A204.1 (cell line): Measurements from ENCODE around the gene TRPC4.

Experiments
- FAIRE-seq: peaks from 2 replicates; lab custom pipeline; 2012; peaks lifted over from hg19 to GRCh38; lab: Jason Lieb, UNC

Gene TRPC4

DNA sequence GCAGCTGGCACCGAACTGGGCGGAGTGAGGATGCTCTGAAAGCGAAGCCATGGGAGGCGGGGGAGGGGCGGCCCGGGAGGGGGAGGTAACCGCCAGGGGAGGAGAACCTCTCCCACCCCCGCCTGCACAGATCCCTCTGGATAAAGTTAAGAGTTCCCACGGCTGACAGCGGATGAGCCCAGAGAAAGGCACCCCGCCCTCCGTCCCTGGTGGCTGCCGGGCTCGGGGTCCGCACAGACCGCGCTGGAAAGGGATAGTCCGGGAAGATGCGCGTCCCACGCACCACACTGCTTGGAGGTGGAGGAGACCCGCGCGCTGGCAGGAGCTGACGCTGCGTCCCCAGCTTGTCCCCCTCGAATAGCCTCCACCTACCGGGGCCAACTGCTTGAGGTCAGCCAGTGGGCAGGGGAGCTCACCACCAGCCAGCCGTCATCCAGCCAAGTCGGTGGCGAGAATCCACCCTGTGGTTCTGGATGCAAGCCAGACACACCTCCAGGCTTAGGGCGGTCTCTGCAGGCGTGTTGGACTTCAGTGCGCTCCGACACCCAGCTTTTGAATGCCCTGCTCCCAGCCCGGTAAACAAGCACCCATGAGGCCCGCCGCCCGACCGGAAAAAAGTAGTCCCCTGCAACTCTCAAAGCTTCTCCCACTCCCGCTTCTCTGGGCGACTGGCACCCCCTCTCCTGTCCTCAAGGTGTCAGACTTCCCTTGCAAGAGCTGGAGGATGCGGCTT is at the start of gene TRPC4:
TRPC4 (minus strand) TSS at position 17 of the 733 bp plus-strand sequence. CDS start 86,439 bp downstream, outside the sequence.
- FAIRE-seq: no peak

DNA sequence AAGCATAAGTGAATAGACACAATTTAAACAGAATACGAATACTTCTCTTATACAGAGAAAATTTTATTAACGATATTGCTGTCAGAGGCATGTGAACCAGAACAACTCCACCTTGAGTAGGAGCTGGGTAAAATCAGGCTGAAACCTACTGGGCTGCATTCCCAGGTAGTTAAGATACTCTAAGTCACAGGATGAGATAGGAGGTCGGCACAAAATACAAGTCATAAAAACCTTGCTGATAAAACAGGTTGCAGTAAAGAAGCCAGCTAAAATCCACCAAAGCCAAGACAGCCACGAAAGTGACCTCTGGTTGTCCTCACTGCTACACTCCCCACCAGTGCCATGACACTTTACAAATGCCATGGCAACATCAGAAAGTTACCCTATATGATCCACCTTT is 49.2 kb upstream of the TRPC4 start:
- FAIRE-seq: no peak

DNA sequence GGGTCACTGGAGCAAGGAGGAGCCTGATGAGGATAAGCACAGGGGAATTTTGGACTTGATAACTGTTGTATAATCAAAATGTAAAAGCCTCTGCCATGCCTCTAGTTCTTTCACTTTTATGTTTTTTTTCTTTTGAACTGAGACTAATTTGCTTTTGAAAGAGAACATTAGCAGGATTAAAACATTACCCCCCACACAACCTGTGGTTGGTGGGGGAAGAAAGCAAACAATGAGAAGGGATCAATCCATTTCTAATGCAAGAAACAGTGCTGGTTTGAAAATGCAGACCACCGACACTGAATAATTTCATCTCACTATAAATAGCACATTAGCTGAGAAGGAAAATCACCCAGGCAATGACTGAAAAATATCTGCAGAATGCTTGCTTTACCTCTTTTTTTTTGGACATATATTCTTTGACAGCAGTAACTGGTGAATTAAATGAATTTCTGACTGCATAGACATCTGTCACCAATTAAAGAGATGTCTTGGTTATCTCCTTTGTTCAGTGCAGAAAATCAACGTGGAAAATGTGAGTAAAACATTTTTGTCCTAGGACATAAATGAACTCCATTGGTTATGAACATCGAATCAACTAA is 48.6 kb upstream of the TRPC4 start:
- FAIRE-seq: no peak

DNA sequence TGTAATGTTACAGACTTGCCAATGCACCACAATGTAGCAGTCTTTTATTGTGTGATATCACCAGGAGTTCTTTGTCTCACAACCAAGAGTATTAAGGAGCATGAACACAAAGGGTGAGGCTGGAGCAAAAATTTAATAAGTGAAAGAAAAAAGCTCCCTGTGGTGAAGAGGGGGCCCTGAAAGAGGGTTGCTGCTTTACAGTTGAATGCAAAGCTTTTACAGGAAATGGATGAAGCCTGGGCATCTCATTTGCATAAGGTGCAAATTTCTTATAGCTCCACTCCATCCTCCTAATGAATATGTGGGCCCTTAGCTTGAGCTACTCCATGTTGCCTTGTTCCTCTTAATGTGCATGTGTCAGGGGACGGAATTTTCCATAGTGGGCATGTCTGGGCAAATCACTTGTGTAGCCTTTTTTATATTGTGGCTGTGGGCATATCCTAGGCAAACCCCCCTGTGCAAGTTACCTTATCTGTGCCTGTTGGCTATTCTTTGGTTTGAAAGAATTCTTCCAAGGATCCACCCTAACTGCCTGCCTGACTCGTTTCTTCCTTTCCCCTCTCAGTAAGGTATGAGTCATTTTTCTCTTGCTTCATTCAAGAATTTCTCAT is 45.3 kb upstream of the TRPC4 start:
- no peak for FAIRE-seq

DNA sequence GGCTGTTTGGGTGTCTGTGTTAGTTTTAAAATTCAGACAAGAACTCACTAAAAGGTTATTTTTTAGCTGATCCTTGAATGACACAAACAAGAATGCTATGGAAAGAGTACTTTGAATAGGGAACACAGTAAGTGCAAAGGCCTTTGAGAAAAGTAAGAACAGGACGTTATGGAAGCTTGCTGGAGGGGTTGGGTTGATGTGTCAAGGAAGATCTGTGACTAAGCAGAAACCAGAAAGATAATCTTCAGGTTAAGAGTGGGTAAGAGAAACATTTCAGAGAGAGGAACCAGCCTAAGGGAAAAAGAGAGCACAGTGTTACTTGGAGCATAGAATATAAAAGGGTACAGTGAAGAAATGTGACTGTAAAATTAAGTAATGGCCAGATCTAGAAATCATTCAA is 41.2 kb upstream of the TRPC4 start:
- FAIRE-seq: no peak

DNA sequence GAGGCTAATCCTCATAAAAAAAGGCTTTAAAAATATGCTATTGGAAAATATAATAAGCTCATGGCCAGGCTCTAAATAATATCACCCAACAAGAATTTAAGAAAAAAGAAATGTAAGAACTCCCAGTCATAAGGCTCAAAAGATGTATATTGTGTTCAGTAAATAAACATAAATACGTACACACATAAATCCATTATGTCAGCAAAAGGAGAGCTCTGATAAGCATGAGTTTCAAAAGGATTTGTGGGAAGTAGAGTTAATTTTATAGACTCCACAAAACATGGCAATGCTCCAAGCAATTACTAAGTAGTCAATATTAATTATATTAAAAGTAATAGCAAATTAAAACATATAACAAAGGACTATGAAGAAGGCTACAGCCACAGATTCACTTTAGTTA is 37.3 kb upstream of the TRPC4 start:
- FAIRE-seq: no peak

DNA sequence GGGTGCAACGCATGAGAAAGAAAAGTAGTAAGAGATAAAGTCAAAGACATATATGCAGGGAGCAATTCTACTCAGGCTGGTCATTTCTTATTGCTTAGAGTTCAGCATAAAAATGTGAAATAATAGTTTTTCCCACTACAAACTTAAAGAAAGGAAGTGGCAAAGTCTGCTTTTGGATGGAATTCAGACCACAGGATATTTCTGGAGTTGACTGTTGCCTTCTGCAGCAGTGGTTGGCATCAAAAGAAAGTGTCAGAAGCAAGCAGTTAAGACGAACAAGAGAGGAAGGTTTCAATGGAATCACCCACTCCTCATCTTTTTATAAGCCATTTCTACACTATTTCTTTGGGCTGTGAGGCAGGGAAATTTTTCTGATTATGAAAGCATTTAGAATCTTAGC is 36.2 kb upstream of the TRPC4 start:
- FAIRE-seq: no peak

DNA sequence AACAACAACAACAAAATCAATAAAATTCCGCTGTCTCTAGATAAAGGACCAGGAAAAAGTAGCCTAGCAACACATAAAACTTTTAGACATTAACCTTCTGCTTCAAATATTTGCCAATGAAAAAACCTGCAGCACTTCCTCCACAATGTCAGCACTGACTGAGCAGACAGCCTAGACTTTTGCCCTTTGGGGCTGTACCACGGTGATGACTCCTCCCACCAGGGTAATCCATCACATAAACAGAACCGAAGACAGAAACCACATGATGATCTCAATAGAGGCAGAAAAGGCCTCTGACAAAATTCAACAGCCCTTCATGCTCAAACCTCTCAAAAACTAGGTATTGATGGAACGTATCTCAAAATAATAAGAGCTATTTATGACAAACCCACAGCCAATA is 30.2 kb upstream of the TRPC4 start:
- no peak for FAIRE-seq

DNA sequence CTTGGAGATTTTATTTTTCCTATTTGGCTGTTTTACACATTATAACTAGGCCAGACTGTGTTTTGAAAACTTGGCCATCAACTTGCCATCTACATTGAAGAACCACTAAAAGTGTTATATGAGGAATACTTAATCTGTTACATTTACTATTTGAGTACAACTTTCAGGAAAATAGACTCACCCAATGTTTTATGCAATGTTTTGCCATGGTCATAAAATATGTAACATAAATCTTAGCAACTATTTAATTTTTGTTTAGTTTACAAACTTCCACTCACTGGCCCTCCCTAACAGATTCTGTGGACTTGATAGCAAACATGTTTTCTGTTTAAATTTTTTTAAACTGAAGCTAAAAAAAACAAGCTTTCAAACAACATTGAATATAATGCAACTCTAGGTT is 23.7 kb upstream of the TRPC4 start:
- FAIRE-seq: no peak

DNA sequence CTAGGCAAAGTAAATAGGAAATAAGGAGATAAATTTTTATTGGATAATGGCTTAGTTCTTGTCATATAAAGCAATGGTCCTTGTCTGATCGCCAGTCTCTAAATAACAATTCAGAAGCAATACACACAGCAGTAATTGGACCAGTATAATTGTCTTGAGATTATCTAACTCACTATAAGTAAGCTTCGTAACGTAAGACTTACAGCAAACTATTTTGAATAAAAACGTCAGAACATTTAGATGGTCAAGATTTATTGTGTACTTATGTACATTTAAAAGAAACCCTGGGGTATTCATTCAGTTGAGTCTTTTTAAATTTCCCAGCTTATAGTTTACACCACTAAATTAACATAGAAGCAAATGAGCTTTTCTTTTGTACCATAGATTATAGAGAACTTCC is 20.2 kb upstream of the TRPC4 start:
- FAIRE-seq: no peak

DNA sequence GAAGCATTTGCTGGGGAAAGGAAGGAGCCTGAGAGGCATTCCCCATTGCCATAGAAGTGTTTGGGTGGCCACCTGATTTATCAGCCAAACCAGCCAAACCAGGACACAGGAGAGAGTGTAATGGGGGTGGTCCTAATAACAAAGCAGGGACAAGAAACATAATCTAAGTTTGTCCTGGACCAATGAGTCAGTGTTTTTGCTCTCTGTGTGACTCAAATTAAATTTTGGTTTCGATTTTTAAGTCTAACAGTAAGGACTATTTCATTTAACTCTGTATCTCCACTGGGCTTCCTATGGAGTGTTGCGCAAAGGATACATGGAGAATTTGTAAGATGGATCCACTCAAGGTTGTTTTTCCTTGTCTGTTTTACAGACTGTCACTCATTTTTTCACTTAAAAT is 19.5 kb upstream of the TRPC4 start:
- no peak for FAIRE-seq

DNA sequence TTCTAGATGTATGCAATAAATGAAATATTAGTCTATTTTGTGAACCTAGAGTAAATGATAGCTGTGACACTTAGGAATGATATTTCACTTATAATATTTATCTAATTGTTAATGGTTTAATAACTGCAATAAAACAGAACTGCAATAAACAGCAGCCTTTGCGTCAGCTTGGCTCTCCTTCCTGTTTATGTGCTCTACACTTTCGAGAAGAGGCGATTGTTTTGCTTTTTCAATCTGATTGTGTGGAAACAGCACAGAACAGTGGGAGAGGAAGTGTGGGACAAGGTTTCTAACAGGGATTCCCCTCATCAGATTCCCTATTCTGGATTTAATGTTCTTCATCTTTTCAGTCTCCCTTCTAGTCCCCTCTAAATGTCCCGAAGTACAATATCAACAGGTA is 17.3 kb upstream of the TRPC4 start:
- no peak for FAIRE-seq

DNA sequence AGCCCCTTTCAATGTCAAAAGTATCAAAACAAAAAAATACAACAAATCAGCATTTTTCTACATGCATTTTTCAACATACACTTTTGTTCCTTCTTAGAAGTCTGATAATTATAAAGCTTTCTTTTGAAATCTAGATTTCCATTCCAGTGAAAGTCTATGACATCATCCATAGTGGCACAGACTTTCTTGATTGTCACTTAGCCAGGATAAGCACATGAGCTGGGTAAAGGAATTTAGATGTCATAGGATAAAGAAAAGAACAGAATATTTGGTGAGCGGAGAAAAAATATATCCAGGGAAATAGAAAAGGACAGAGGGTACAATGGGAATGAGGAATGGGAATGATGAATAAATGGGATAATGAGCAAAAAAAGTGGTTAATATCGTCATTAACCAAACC is 15.1 kb upstream of the TRPC4 start:
- no peak for FAIRE-seq

DNA sequence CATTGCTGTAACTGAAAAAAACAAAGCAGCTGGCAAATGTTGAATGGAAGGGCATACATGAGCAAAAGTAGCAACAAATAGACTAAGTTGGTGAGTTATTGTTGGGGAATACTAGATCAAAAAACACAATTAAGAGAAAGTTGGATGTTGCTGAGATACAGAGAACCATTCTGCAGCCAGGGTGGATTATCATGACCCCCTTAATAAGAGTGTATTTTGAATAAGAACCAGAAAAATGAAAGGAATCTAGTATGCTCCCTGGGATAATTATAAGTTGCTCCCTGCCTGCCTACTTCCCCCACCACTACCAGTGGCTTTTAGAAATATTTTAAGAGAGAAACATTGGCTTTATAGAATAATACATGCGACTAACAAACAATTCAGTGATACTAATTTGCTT is 14.5 kb upstream of the TRPC4 start:
- no peak for FAIRE-seq

DNA sequence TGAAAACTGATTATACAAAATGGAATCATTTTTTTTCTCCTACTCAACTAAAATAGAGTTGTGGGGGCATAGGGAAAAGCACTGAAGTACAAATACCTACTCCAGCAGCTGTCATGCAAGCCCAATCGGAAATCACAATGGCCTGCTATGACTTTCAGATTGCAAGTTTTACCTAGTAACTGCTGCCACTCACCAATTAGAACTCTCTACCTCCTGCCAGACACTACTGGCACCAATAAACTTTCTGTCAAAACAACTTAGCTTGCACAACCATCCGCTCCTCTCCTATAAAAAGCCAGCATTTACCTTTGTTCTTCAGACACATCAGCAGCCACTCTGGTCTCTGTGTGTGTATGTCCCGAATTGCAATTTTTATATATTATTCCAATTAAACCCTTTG is 9.3 kb upstream of the TRPC4 start:
- FAIRE-seq: no peak

DNA sequence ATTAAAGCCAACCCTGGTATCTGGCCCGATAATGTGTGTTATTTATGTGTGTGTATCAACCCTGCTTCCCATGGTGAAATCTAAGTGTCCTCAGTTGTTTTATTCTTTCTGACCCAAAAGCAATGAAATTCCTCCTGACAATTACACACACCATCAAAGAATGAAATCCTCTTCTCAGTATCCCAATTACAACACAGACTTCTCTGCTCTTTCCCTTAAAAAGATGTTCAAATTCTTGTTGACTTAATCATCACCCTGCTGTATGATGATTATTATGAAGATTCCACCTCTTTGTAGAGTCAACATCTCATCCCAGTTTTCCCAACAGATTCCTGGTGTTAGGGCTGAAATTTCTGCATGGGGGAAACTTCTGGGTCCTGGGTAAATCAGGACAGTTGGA is 8.9 kb upstream of the TRPC4 start:
- no peak for FAIRE-seq

DNA sequence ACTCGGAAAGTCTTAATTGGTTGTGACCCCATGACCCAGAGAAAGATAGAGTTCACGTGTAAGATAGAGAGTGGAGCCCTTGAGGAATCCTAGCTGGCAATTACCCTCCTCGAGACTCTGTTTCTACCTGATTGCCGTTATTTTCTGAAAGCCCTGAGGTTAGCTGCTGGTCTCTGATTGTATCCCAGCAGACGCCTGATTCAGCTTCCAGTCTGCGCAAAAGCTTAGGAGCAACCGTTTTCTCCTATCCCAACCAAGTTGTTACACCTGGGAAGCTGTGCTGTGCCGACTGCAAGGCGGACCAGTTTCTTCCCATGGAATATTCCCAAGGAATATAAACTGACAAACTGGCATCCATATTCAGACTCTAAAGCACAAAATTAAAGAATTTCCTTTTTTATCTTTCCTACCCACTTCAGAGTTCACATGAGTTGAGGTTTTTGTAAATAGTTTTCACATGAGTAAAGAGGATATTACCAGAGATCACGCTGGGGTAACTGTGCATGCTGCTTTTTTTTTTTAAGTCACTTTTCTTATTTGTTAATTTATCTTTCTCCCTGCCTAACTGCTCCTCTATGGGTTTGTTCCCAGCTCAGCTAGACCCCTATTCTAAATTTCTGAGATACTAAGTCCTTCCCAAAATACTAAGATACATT is 1.5 kb upstream of the TRPC4 start:
- no peak for FAIRE-seq

DNA sequence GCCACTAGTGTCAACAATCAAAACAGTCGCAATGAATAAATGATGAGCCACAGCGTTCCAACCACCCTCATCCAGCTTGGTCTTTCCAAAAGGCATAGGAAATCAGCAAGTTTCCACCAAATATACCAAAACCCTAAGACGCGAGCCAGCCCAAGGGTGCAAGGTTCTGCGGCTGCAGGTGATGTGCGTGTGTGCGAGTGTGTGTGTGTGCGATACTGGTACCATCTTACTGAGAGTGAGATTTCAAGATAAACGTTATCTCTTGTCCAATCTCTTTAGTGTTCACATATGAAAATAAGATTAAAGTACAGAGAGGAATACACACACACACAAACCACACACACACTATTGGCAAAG is 895 bp upstream of the TRPC4 start:
- FAIRE-seq: no peak

DNA sequence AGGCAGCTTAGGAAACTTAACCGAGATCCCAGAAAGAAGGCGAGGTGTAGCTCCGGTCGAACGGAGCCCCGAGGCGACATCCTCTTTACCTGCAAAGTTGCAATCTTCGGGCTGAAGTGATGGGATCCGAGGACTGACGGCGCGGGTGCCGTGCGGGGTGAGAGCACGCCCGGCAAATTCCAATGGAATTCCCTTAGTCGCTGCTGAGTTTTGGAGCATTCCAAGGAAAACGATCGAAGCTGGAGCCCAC is 141 bp downstream of the TRPC4 start:
- no peak for FAIRE-seq

DNA sequence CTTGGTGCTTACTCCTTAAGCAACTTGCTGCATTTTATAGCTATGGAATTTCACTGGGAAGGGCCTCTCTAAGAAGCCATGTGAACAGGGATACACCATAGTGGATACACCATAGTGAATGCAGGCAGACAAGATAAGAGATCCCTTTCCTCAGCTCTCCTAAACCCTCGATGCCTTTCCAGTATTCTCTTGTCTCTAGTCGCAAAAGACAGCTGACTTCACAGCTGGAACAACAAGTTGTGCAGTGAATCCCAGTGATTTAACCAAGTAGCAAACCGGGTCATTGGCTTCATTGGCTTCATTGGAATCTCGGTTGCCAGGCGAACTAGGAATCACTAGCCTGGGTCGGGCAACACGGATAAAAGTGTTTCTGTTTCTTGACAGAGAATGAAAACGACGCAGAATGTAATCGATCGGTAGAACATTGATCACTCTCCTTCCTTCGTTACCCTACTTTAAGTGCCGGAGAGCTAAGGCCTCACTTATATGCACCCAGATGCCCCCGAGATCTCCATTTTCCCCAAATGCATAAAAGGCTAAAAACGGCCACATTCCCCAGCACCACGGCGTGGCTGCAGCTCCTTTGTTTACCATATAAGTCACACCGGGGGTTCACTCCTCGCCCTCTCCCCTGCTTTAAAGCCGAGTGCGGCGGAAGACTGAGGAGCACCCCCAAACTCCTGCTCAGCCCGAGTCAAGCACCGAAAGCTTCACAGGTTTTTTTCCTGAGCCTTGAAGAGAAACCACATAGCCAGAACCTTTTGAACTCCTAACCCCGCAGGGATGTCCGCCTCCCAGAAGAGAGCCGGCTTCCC is 674 bp downstream of the TRPC4 start:
- no peak for FAIRE-seq

DNA sequence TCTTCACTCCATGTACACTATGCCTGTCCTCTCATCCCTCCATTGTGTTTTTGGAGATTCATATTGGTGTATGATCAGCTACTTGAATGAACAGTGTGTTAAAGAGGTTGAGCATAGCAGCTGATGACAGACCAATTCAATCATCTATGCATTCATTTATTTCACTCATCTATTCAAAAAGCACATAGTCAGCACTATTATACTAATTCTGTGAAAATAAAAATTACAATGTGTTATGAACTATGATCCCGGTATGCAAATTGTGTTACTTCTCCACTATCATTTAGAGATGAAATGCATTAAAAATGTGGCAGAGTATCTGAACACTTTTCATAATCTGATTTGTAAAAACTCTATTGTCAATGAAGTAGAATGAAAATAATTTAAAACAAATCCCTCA is 5.9 kb downstream of the TRPC4 start:
- no peak for FAIRE-seq

DNA sequence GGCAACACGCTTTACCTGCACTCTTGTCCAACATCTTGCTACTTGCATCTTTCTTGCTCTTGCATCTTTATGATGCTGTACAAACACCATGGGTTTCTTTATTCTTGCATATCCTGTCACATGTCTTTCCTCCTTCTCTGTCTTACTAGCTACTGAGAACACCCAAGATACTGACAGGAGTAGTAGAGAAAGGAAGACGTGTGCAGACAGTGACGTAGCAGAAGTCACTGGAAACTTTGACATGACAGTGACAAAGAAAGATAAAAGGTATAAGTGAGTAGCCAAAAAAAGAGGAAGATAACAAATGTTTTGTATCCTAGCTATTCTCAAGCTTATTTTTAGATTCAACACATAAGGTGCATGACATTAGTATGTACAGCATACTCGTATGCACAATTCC is 34.2 kb downstream of the TRPC4 start:
- FAIRE-seq: no peak

DNA sequence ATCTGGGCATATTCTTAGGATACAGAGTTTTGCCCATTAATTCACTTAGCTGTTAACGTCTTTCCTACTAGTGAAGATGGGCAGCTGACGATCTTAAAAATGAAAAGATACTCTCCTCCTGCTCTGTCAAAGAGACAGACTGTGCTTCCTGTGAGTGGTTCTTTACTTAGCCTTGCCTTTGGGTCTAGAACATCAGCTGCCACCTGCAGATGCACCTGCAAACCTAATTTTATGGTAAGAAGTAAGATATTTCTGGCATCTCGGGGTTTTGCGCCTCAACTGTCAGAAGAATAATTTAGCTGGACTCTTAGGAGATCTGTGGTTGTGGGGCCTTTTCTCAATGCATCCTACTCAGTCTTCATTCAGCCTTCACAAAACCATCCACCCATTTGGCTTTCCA is 36.2 kb downstream of the TRPC4 start:
- no peak for FAIRE-seq
